ENCODE results near the gene FJX1. TPM values are rescaled to one million over a fixed set of nuclear protein-coding genes. Genes with fewer than 3 reads are reported as not detected.
"Not testable (repeated sequence)": the region's sequence is repeated elsewhere in the genome, so short reads cannot be mapped to it uniquely, and the experiment has no call there.

FJX1 gene
- total RNA-seq, 6 donors from 2014 or later, result 2.5 to 9.2 (median 6.1) TPM

- no peaks in the 10 kb centered on the region for H3K9me3 ChIP-seq
- H3K36me3 ChIP-seq, result no peaks in the 10 kb centered on the region
- no peak overlapping the region for H3K4me3 ChIP-seq
- ATAC-seq (ENCODE audit: low FRiP score in 2 of 2), result no peak
- WGBS, 2 donors, result 15 to 74% methylated on average over 1 of the region's 1 CpG
- H3K27me3 ChIP-seq, result no peaks in the 10 kb centered on the region
- no peak overlapping the region for H3K27ac ChIP-seq
- no peak for DNase-seq
- H3K4me1 ChIP-seq, result no peaks in the 10 kb centered on the region
- no peak for TF ChIP-seq CTCF (IDR thresholded peaks at IDR 0.05)
- TF ChIP-seq EP300 (IDR thresholded peaks at IDR 0.05), result no peak
- TF ChIP-seq POLR2A (IDR thresholded peaks at IDR 0.05), result no peak
- no peak for TF ChIP-seq POLR2AphosphoS5 (IDR thresholded peaks at IDR 0.05)
Observed at GRCh38 chr11:35650006-35650405, 31.7 kb downstream of the FJX1 start.

DNA sequence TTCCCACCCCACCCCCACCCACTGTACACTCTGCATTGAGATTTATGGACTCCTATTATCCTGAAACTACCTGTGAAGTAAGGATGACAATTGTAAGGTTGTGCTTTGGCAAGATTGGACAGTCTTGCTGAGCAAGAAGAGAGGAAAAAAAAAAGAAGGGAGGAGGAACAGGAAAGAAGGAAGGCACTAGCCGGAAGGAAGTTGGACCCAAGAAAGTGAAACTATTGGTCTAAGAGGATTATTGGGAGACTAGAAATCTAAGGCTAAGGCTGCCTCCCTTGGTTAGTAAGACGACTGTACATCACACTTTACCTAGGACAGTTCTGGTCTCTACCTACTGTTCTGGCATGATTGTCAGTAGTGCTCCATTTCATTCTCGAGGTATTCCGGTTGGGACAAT is 32.2 kb downstream of the FJX1 start:
- no peaks in the 10 kb centered on the region for H3K4me1 ChIP-seq

DNA sequence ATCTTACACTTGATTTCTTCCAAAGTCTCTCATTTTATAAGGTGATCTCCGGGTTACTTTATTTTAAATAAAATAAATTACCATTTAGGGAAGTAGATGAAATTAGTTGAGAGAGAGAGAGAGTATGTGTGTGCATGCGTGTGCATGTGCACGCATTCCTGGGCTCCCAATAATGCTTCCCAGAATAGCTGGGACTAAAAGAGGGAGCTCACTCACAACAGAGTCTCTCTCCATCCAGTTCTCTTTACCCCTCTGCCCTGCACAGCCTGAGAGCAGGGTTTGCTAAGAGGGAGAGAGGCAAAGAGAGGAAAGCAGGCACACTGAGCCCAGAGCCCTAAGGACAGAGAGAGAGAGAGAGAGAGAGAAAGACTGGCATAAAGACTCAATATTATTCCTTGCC is 33.0 kb downstream of the FJX1 start:
- no peak overlapping the region for H3K27ac ChIP-seq
- no peaks in the 10 kb centered on the region for H3K9me3 ChIP-seq
- TF ChIP-seq EP300 (IDR thresholded peaks at IDR 0.05) (no peak), CTCF (IDR thresholded peaks at IDR 0.05) (no peak), POLR2A (IDR thresholded peaks at IDR 0.05) (no peak), POLR2AphosphoS5 (IDR thresholded peaks at IDR 0.05) (no peak)
- H3K4me1 ChIP-seq, result no peaks in the 10 kb centered on the region
- no peaks in the 10 kb centered on the region for H3K36me3 ChIP-seq
- no peak for ATAC-seq (ENCODE audit: low FRiP score in 2 of 2)
- no peaks in the 10 kb centered on the region for H3K27me3 ChIP-seq
- WGBS, 2 donors, result 89% methylated on average over 3 of the region's 3 CpGs
- no peak for DNase-seq
- H3K4me3 ChIP-seq, result no peak overlapping the region

More for the DNA sequence above, 32.2 kb downstream of the FJX1 start:
- TF ChIP-seq CTCF (IDR thresholded peaks at IDR 0.05) (no peak), EP300 (IDR thresholded peaks at IDR 0.05) (no peak)
- Histone ChIP-seq H3K27me3 (no peaks in the 10 kb centered on the region), H3K36me3 (no peaks in the 10 kb centered on the region), H3K9me3 (no peaks in the 10 kb centered on the region), H3K4me3 (no peak overlapping the region), H3K27ac (no peak overlapping the region)
- DNase-seq (no peak), ATAC-seq (ENCODE audit: low FRiP score in 2 of 2) (no peak)
- 84 to 85% methylated on average over 4 of the region's 4 CpGs for WGBS, 2 donors

- DNase-seq; H3K36me3 ChIP-seq; H3K4me1 ChIP-seq; H3K27ac ChIP-seq; H3K9me3 ChIP-seq; H3K27me3 ChIP-seq; H3K4me3 ChIP-seq; ATAC-seq (ENCODE audit: low FRiP score in 2 of 2): not testable (repeated sequence)
- 93 to 94% methylated on average over 5 of the region's 5 CpGs for WGBS, 2 donors
Observed at GRCh38 chr11:35652786-35653185, 34.5 kb downstream of the FJX1 start.

- Histone ChIP-seq H3K4me1 (no peaks in the 10 kb centered on the region), H3K27me3 (no peaks in the 10 kb centered on the region), H3K36me3 (no peaks in the 10 kb centered on the region), H3K9me3 (no peaks in the 10 kb centered on the region), H3K27ac (no peak overlapping the region), H3K4me3 (no peak overlapping the region)
- ATAC-seq (ENCODE audit: low FRiP score in 2 of 2), result no peak
- DNase-seq, result no peak
- TF ChIP-seq CTCF (IDR thresholded peaks at IDR 0.05) (no peak), POLR2AphosphoS5 (IDR thresholded peaks at IDR 0.05) (no peak), POLR2A (IDR thresholded peaks at IDR 0.05) (no peak), EP300 (IDR thresholded peaks at IDR 0.05) (no peak)
- 70 to 76% methylated on average over 6 of the region's 6 CpGs for WGBS, 2 donors
Observed at GRCh38 chr11:35654711-35655110, 36.5 kb downstream of the FJX1 start.
